ENCODE results near the gene SLC26A3.

GRCh38 chr7:107846324-107846723 is 43.3 kb upstream of the SLC26A3 start:
- TF ChIP-seq CHD2 (IDR thresholded peaks at IDR 0.05; ENCODE audit: low read length) (no peak), CBX5 (IDR thresholded peaks at IDR 0.05; ENCODE audit: low read depth, low read length) (no peak), HDAC2 (IDR thresholded peaks at IDR 0.05; ENCODE audit: borderline replicate concordance in 1 of 2, low read depth in 2 of 2, low read length in 2 of 2) (no peak), POLR2A (IDR thresholded peaks at IDR 0.05; ENCODE audit: control extremely low read depth in 1 of 2, low read depth in 2 of 2, low read length in 2 of 2) (no peak), POLR2AphosphoS5 (IDR thresholded peaks at IDR 0.05; ENCODE audit: low read depth, low read length) (no peak), TCF12 (IDR thresholded peaks at IDR 0.05; ENCODE audit: low read depth, low read length) (no peak), ASH2L (IDR thresholded peaks at IDR 0.05; ENCODE audit: low read length) (no peak), SIN3A (conservative IDR thresholded peaks at IDR 0.05 in 1 of 2, IDR thresholded peaks at IDR 0.05 in 1 of 2; ENCODE audit: low read depth in 1 of 2, low read length in 2 of 2) (no peak), SP1 (IDR thresholded peaks at IDR 0.05; ENCODE audit: low read depth, low read length) (no peak), CEBPB (IDR thresholded peaks at IDR 0.05; ENCODE audit: low read depth, low read length) (no peak), RAD21 (IDR thresholded peaks at IDR 0.05 in 1 of 2, conservative IDR thresholded peaks at IDR 0.05 in 1 of 2; ENCODE audit: low read depth in 2 of 2, low read length in 2 of 2) (no peak)
- TF ChIP-seq, protein P1, sequence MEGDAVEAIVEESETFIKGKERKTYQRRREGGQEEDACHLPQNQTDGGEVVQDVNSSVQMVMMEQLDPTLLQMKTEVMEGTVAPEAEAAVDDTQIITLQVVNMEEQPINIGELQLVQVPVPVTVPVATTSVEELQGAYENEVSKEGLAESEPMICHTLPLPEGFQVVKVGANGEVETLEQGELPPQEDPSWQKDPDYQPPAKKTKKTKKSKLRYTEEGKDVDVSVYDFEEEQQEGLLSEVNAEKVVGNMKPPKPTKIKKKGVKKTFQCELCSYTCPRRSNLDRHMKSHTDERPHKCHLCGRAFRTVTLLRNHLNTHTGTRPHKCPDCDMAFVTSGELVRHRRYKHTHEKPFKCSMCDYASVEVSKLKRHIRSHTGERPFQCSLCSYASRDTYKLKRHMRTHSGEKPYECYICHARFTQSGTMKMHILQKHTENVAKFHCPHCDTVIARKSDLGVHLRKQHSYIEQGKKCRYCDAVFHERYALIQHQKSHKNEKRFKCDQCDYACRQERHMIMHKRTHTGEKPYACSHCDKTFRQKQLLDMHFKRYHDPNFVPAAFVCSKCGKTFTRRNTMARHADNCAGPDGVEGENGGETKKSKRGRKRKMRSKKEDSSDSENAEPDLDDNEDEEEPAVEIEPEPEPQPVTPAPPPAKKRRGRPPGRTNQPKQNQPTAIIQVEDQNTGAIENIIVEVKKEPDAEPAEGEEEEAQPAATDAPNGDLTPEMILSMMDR (IDR thresholded peaks at IDR 0.05; ENCODE audit: control extremely low read depth in 1 of 3, insufficient read depth in 1 of 3, low read depth in 1 of 3, low read length in 3 of 3) = no peak
